HFFc6 (cell line): ENCODE data around the gene NPAS2. TPM values are rescaled to one million over a fixed set of nuclear protein-coding genes. Genes with fewer than 3 reads are reported as not detected.
A peak's percentile ranks its signal among the peaks of the same experiment; 100 is the strongest.

Experiments used
- DNase-seq: peaks from one replicate; pipeline ENCODE4 v3.0.0-alpha.2; 2018
- H3K27ac Mint-ChIP-seq: 2 replicates; pipeline ENCODE4 v1.8.0; 2020; ENCODE audit warnings: mild to moderate bottlenecking, mixed read lengths
- H3K27me3 Mint-ChIP-seq: 2 replicates; pipeline ENCODE4 v1.8.0; 2021; ENCODE audit warnings: mild to moderate bottlenecking, moderate library complexity, mixed read lengths; ENCODE audit not compliant: insufficient read depth
- H3K36me3 Mint-ChIP-seq: 2 replicates; pipeline ENCODE4 v1.8.0; 2021; ENCODE audit warnings: low read depth, mixed read lengths
- H3K4me1 Mint-ChIP-seq: 2 replicates; pipeline ENCODE4 v1.8.0; 2020; ENCODE audit warnings: low read depth, mixed read lengths
- H3K4me3 Mint-ChIP-seq: 2 replicates; pipeline ENCODE4 v1.8.0; 2020; ENCODE audit warnings: mild to moderate bottlenecking, moderate library complexity, mixed read lengths
- H3K9me3 Mint-ChIP-seq: 2 replicates; pipeline ENCODE4 v1.8.0; 2020; ENCODE audit warnings: mild to moderate bottlenecking, mixed read lengths
- total RNA-seq, 6 experiments: library from RNA; stranded (reverse); fragmentation: NEBNext Ultra II Directional; extraction: Animal tissue kit (Norgen Biotek cat#: 25700); gene quantifications; 2 replicates in 1 of 6; 3 replicates in 5 of 6; pipeline ENCODE4 v1.2.3, GENCODE V29; 2021
- TF ChIP-seq, protein P1 (sequence below): fragments of 200-600 bp; sonication (generic); IDR thresholded peaks from 2 replicates; pipeline ENCODE4 v1.5.0; 2021; ENCODE audit warnings: antibody characterized with exemption, mild to moderate bottlenecking

The NPAS2 gene
- total RNA-seq, 6 experiments from 2014 or later, result 8.8 to 14.7 (median 9.3) TPM

DNA sequence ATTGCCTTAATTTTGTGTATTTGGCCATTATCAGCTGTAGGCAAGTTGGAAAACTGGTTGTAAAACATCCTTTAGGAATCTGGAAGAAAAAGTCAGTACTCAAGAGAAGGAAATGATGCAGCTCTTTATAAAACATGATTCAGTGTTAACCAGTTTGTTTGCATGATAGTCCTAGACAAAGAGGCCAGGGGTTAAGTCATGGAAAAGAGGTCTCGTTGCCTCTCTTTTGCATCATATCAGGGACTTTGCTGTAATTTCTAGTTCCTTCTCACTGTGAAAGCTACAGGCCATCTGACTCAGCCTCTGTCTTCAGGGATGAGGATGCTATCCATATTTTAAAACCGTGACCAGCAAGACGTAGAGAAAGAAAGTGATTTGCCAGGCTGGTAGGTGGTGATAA is 38.0 kb downstream of the NPAS2 start:
- peak; percentile 80 for DNase-seq
- no peaks in the 10 kb centered on the region for H3K36me3 Mint-ChIP-seq
- peaks cover 53% of the 10 kb centered on the region for H3K4me1 Mint-ChIP-seq
- no peaks in the 10 kb centered on the region; the same call in 1 of the 2 replicates for H3K27me3 Mint-ChIP-seq
- no peaks in the 10 kb centered on the region for H3K9me3 Mint-ChIP-seq
- TF ChIP-seq, protein P1, sequence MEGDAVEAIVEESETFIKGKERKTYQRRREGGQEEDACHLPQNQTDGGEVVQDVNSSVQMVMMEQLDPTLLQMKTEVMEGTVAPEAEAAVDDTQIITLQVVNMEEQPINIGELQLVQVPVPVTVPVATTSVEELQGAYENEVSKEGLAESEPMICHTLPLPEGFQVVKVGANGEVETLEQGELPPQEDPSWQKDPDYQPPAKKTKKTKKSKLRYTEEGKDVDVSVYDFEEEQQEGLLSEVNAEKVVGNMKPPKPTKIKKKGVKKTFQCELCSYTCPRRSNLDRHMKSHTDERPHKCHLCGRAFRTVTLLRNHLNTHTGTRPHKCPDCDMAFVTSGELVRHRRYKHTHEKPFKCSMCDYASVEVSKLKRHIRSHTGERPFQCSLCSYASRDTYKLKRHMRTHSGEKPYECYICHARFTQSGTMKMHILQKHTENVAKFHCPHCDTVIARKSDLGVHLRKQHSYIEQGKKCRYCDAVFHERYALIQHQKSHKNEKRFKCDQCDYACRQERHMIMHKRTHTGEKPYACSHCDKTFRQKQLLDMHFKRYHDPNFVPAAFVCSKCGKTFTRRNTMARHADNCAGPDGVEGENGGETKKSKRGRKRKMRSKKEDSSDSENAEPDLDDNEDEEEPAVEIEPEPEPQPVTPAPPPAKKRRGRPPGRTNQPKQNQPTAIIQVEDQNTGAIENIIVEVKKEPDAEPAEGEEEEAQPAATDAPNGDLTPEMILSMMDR, result no peak
- peak overlapping the region; percentile 90 for H3K27ac Mint-ChIP-seq
- H3K4me3 Mint-ChIP-seq, result peak overlapping the region; percentile 65

DNA sequence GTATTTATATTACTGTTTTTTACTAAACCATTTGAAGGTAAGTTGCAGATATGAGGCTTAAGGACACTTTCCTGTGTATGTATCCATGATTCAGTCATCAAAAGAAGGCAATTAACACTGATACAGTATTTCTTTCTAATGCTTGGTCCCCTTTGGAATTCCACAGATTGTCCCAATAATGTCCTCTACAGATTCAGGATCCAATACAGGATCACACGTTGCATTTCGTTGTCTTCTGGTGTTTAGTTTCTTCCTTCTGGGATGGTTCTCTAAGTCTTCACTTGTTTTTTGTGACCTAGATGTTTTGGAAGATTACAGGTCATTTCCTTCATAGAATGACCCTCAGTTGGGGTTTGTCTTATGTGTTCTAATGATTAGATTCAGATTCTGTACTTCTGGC is 40.0 kb downstream of the NPAS2 start:
- Mint-ChIP-seq H3K4me3 (no peak overlapping the region), H3K27me3 (no peaks in the 10 kb centered on the region; the same call in 1 of the 2 replicates), H3K27ac (no peak overlapping the region), H3K4me1 (peaks cover 44% of the 10 kb centered on the region), H3K9me3 (no peaks in the 10 kb centered on the region), H3K36me3 (no peaks in the 10 kb centered on the region)
- DNase-seq, result no peak
- TF ChIP-seq, protein P1, result no peak

GRCh38 chr2:100861340-100861739 is 41.4 kb downstream of the NPAS2 start:
- Mint-ChIP-seq H3K36me3 (no peaks in the 10 kb centered on the region; the same call in 1 of the 2 replicates), H3K27me3 (no peaks in the 10 kb centered on the region; the same call in 1 of the 2 replicates), H3K4me1 (peaks cover 42% of the 10 kb centered on the region), H3K9me3 (no peaks in the 10 kb centered on the region), H3K27ac (no peak overlapping the region), H3K4me3 (no peak overlapping the region)
- no peak for DNase-seq
- TF ChIP-seq, protein P1, result no peak

DNA sequence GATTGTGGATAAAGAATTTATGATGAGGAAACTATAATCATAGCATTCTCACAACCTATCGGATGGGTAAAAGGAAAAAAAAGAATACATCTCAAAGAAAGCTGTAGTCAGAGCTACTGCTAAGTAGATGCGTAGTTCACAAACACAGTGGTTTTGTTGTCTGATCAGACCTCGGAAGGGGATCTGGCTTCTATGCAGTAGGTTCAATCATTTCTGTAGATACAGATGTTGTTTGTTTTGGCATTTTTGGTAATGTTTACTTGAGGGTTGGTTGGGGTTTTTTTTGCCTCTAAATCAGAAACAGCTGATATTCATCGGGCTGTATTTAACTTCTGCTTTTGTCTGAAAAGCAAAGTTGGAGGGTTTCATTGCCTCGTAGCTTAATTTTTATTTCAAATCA is 42.1 kb downstream of the NPAS2 start:
- TF ChIP-seq, protein P1, result no peak
- H3K4me3 Mint-ChIP-seq, result no peak overlapping the region
- H3K36me3 Mint-ChIP-seq, result no peaks in the 10 kb centered on the region; the same call in 1 of the 2 replicates
- peaks cover 43% of the 10 kb centered on the region for H3K4me1 Mint-ChIP-seq
- H3K27ac Mint-ChIP-seq, result no peak overlapping the region
- H3K27me3 Mint-ChIP-seq, result no peaks in the 10 kb centered on the region; the same call in 1 of the 2 replicates
- no peak for DNase-seq
- H3K9me3 Mint-ChIP-seq, result no peaks in the 10 kb centered on the region

GRCh38 chr2:100865816-100866460 is 46.0 kb downstream of the NPAS2 start:
- peaks cover 35% of the 10 kb centered on the region for H3K4me1 Mint-ChIP-seq
- peak overlapping the region; percentile 66 for H3K27ac Mint-ChIP-seq
- peaks cover 17% of the 10 kb centered on the region for H3K9me3 Mint-ChIP-seq
- no peaks in the 10 kb centered on the region; the same call in 1 of the 2 replicates for H3K27me3 Mint-ChIP-seq
- peaks cover 18% of the 10 kb centered on the region for H3K36me3 Mint-ChIP-seq
- TF ChIP-seq, protein P1, result no peak
- peak; percentile 73 for DNase-seq
- 0 out of 2 replicates have a peak overlapping the region, but pooled peaks have one; percentile 22 for H3K4me3 Mint-ChIP-seq
